Breast epithelium (tissue), 4 donors: ENCODE data around the gene CACNA1F. TPM values are rescaled to one million over a fixed set of nuclear protein-coding genes. Genes with fewer than 3 reads are reported as not detected.

Source experiments
- DNase-seq, 2 donors: peaks; one replicate each; pipeline ENCODE4 v3.0.0-alpha.2; 2019; ENCODE audit warnings: low spot score in 2 of 2
- H3K27ac ChIP-seq, 2 donors: fragments of 200-600 bp; sonication (generic) in 1 of 2; one replicate each; pipeline ENCODE4 v1.5.1; 2016 to 2019; ENCODE audit warnings: mild to moderate bottlenecking in 1 of 2
- H3K27me3 ChIP-seq, 2 donors: fragments of 200-600 bp; sonication (generic) in 1 of 2; one replicate each; pipeline versions ENCODE4 v1.5.1 to v1.6.0; 2017 to 2019; ENCODE audit warnings: control low read depth in 1 of 2, mild to moderate bottlenecking in 1 of 2
- H3K36me3 ChIP-seq: fragments of 200-600 bp; one replicate; pipeline ENCODE4 v1.5.1; 2019
- H3K4me1 ChIP-seq, 2 donors: fragments of 200-600 bp; sonication (generic); one replicate each; pipeline ENCODE4 v1.5.1; 2016 to 2019; ENCODE audit warnings: control low read depth in 1 of 2
- H3K4me3 ChIP-seq, 3 donors: fragments of 200-600 bp; sonication (generic); 1 replicate in 2 of 3; 2 replicates in 1 of 3; pipeline ENCODE4 v1.5.1; 2016 to 2019; ENCODE audit warnings: mild to moderate bottlenecking in 3 of 3, moderate library complexity in 2 of 3
- H3K9me3 ChIP-seq, 2 donors: fragments of 200-600 bp; sonication (generic) in 1 of 2; one replicate each; pipeline ENCODE4 v1.5.1; 2016 to 2019; ENCODE audit warnings: control low read depth in 1 of 2
- POLR2A ChIP-seq: fragments of 450-650 bp; IDR thresholded peaks from one replicate; pipeline ENCODE4 v1.6.1; 2016; ENCODE audit warnings: antibody characterized with exemption, mild to moderate bottlenecking, moderate library complexity
- POLR2AphosphoS5 ChIP-seq, 3 donors: sonication (generic); formaldehyde crosslinking; IDR thresholded peaks; one replicate each; pipeline ENCODE4 v1.6.1; 2017; ENCODE audit warnings: antibody characterized with exemption in 3 of 3
- intact Hi-C: fragments of 100-400 bp; cut with DNase I; formaldehyde crosslinking; loops from one replicate; pipeline ENCODE4 v1.15.1; 2023; ENCODE audit warnings: low total_unique reads
- total RNA-seq, 3 donors: library from RNA; depleted of rRNA; stranded (reverse); fragments of >200 nt; gene quantifications; one replicate each; pipeline ENCODE4 v1.1.0, GENCODE V29; 2016
- TF ChIP-seq, protein P1 (sequence below), 3 donors: fragments of 450-650 bp; IDR thresholded peaks; one replicate each; pipeline ENCODE4 v1.5.1; 2016 to 2017; ENCODE audit warnings: antibody characterized with exemption in 3 of 3, mild to moderate bottlenecking in 3 of 3, moderate library complexity in 3 of 3

Gene CACNA1F
- total RNA-seq, 3 donors from 2014 or later = 0.48 to 1.8 (median 0.66) TPM

DNA sequence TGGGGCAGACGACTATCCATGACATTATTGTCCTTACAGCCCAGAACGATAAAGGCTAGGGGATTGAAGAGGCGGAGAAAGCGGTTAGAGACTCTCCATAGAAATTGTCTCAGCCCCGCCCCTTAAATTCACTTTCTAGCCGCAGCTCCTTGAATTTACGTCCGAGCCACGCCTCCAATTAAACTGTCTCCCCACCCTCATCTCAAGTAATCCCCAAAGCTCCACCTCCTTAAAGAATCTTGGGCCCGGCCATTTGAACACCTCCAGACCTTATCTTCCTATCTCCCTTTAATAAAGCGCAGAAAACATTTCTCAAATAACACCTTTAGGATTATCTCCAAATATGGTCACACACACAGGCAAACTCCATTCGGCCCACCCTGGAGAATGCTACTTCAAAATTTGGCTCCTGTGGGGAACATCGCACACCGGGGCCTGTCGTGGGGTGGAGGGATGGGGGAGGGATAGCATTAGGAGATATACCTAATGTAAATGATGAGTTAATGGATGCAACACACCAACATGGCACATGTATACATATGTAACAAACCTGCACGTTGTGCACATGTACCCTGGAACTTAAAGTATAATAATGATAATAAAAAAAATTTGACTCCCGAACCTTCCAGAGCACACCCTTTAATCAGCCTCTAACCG is 77.8 kb downstream of the CACNA1F start:
- Histone ChIP-seq H3K4me3 (peak overlapping the region; percentile 44 to 78 (median 57)), H3K27ac (peak overlapping the region; percentile 97 to 99), H3K27me3 (peaks cover 0 to 20% of the 10 kb centered on the region in 2 donors), H3K36me3 (no peaks in the 10 kb centered on the region), H3K4me1 (no peaks in the 10 kb centered on the region), H3K9me3 (no peaks in the 10 kb centered on the region)
- peak in 1 of 2 donors; percentile 68 for DNase-seq
- no peak for TF ChIP-seq POLR2A
- TF ChIP-seq POLR2AphosphoS5 (IDR thresholded peaks at IDR 0.05) = no peak
- TF ChIP-seq, protein P1, sequence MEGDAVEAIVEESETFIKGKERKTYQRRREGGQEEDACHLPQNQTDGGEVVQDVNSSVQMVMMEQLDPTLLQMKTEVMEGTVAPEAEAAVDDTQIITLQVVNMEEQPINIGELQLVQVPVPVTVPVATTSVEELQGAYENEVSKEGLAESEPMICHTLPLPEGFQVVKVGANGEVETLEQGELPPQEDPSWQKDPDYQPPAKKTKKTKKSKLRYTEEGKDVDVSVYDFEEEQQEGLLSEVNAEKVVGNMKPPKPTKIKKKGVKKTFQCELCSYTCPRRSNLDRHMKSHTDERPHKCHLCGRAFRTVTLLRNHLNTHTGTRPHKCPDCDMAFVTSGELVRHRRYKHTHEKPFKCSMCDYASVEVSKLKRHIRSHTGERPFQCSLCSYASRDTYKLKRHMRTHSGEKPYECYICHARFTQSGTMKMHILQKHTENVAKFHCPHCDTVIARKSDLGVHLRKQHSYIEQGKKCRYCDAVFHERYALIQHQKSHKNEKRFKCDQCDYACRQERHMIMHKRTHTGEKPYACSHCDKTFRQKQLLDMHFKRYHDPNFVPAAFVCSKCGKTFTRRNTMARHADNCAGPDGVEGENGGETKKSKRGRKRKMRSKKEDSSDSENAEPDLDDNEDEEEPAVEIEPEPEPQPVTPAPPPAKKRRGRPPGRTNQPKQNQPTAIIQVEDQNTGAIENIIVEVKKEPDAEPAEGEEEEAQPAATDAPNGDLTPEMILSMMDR (IDR thresholded peaks at IDR 0.05) = no peak
- intact Hi-C loops = no loop called here

Other genes with a start within 250 kb of the CACNA1F start
- 10 to 100 TPM; 31.4 to 47.2 (median 34.1) TPM for gene GRIPAP1, start 231.1 kb downstream of the CACNA1F start, total RNA-seq
- 10 to 100 TPM; 44.1 to 93.3 (median 52.1) TPM for gene TFE3, start 190.0 kb downstream of the CACNA1F start, total RNA-seq
- 1 to 10 TPM in 2 of 3 donors, under 1 TPM in 1; 0.80 to 6.3 (median 4.3) TPM for gene CCDC120, start 174.3 kb downstream of the CACNA1F start, total RNA-seq
- gene PRAF2, start 159.3 kb downstream of the CACNA1F start, total RNA-seq = 10 to 100 TPM in 1 of 3 donors, 1 to 10 TPM in 2; 5.9 to 18.4 (median 6.6) TPM
- gene WDR45, start 153.5 kb downstream of the CACNA1F start, total RNA-seq = 100 to 1,000 TPM in 1 of 3 donors, 10 to 100 TPM in 2; 95.7 to 134 (median 98.6) TPM
- 10 to 100 TPM; 21.1 to 28.8 (median 27.8) TPM for gene GPKOW, start 109.6 kb downstream of the CACNA1F start, total RNA-seq
- gene MAGIX, start 70.6 kb downstream of the CACNA1F start, total RNA-seq = 10 to 100 TPM in 1 of 3 donors, 1 to 10 TPM in 2; 1.3 to 12.4 (median 4.9) TPM
- 10 to 100 TPM; 23.4 to 27.9 (median 27.8) TPM for gene PLP2, start 61.4 kb downstream of the CACNA1F start, total RNA-seq
- 10 to 100 TPM; 13.3 to 14.4 (median 14.0) TPM for gene PRICKLE3, start 47.0 kb downstream of the CACNA1F start, total RNA-seq
- gene SYP, start 33.1 kb downstream of the CACNA1F start, total RNA-seq = 1 to 10 TPM; 1.0 to 2.7 (median 1.3) TPM
- 10 to 100 TPM; 12.8 to 14.5 (median 13.1) TPM for gene CCDC22, start 2.1 kb upstream of the CACNA1F start, total RNA-seq
- under 1 TPM in 1 of 3 donors, not detected in 2; 0.16 TPM for gene FOXP3, start 31.4 kb upstream of the CACNA1F start, total RNA-seq
- gene PPP1R3F, start 36.5 kb upstream of the CACNA1F start, total RNA-seq = 1 to 10 TPM; 5.9 to 7.9 (median 7.2) TPM
- gene GAGE10, start 70.3 kb upstream of the CACNA1F start, total RNA-seq = not detected
- gene GAGE12J, start 88.7 kb upstream of the CACNA1F start, total RNA-seq = not detected
- not detected for gene GAGE13, start 98.2 kb upstream of the CACNA1F start, total RNA-seq